HG03159 (cell line): ENCODE results near the gene CAPN2.
"Not testable (repeated sequence)": the region's sequence is repeated elsewhere in the genome, so short reads cannot be mapped to it uniquely, and the experiment has no call there.

ENCODE experiments used
- ATAC-seq: cut with Tn5 transposase; IDR thresholded peaks from one replicate; pipeline ENCODE4 v1.9.1; 2021; ENCODE audit warnings: mild to moderate bottlenecking, moderate library complexity; ENCODE audit not compliant: unreplicated experiment

Gene CAPN2

GRCh38 chr1:223783676-223784075 is 71.3 kb downstream of the CAPN2 start:
- no peak for ATAC-seq

GRCh38 chr1:223784541-223784940 is 72.2 kb downstream of the CAPN2 start:
- no peak for ATAC-seq

GRCh38 chr1:223785808-223786207 is 73.5 kb downstream of the CAPN2 start:
- ATAC-seq = no peak

- no peak for ATAC-seq
These were observed 76.5 kb downstream of the CAPN2 start for GRCh38 chr1:223788746-223789415.

GRCh38 chr1:223792046-223792445 is 79.7 kb downstream of the CAPN2 start:
- ATAC-seq = no peak

- ATAC-seq = no peak
These were observed 81.4 kb downstream of the CAPN2 start for GRCh38 chr1:223793716-223794115.

- ATAC-seq = no peak
These were observed 82.0 kb downstream of the CAPN2 start for GRCh38 chr1:223794136-223794880.

GRCh38 chr1:223796210-223796609 is 83.9 kb downstream of the CAPN2 start:
- no peak for ATAC-seq

GRCh38 chr1:223802032-223802431 is 89.7 kb downstream of the CAPN2 start:
- ATAC-seq = no peak

GRCh38 chr1:223802602-223803001 is 90.3 kb downstream of the CAPN2 start:
- ATAC-seq = no peak

- ATAC-seq = no peak
These were observed 90.9 kb downstream of the CAPN2 start for GRCh38 chr1:223803211-223803610.

GRCh38 chr1:223809905-223810304 is 97.6 kb downstream of the CAPN2 start:
- ATAC-seq = not testable (repeated sequence)

GRCh38 chr1:223810586-223810985 is 98.2 kb downstream of the CAPN2 start:
- no peak for ATAC-seq

- no peak for ATAC-seq
These were observed 99.3 kb downstream of the CAPN2 start for GRCh38 chr1:223811634-223812101.

GRCh38 chr1:223813645-223814044 is 101.3 kb downstream of the CAPN2 start:
- ATAC-seq = no peak

- no peak for ATAC-seq
These were observed 102.9 kb downstream of the CAPN2 start for GRCh38 chr1:223815020-223815853.

- no peak for ATAC-seq
These were observed 103.5 kb downstream of the CAPN2 start for GRCh38 chr1:223815865-223816264.

- ATAC-seq = not testable (repeated sequence)
These were observed 104.9 kb downstream of the CAPN2 start for GRCh38 chr1:223817265-223817664.

- ATAC-seq = no peak
These were observed 107.6 kb downstream of the CAPN2 start for GRCh38 chr1:223819730-223820514.

GRCh38 chr1:223820515-223820858 is 108.1 kb downstream of the CAPN2 start:
- ATAC-seq = no peak

- ATAC-seq = no peak
These were observed 108.6 kb downstream of the CAPN2 start for GRCh38 chr1:223820971-223821370.
